HL-60 (cell line): ENCODE data around the gene ANKUB1.

Source experiments
- CTCF ChIP-seq: IDR thresholded peaks from one replicate; pipeline ENCODE4 v1.5.1; 2011; ENCODE audit warnings: low read length, control low read depth, inconsistent platforms; ENCODE audit not compliant: insufficient read depth
- REST ChIP-seq: IDR thresholded peaks from 2 replicates; pipeline ENCODE4 v1.6.1; 2012; ENCODE audit warnings: low read depth; ENCODE audit not compliant: insufficient replicate concordance

GRCh38 chr3:149806171-149806778 lies 13.9 kb upstream of the ANKUB1 start:
- TF ChIP-seq CTCF (no peak), REST (no peak)
